ENCODE results near the gene PRRT1.
"Not testable (repeated sequence)": the region's sequence is repeated elsewhere in the genome, so short reads cannot be mapped to it uniquely, and the experiment has no call there.

Gene PRRT1

GRCh38 chr6:32117461-32117860, 34.3 kb downstream of the PRRT1 start:
- no peak for DNase-seq

GRCh38 chr6:32116674-32117073, 35.1 kb downstream of the PRRT1 start:
- no peak for DNase-seq

- no peak for DNase-seq
Measured at GRCh38 chr6:32115623-32116022, 36.1 kb downstream of the PRRT1 start.

- no peak for DNase-seq
Measured at GRCh38 chr6:32114796-32115195, 36.9 kb downstream of the PRRT1 start.

GRCh38 chr6:32113386-32114352, 38.1 kb downstream of the PRRT1 start:
- no peak for DNase-seq

GRCh38 chr6:32112431-32112980, 39.2 kb downstream of the PRRT1 start:
- no peak for DNase-seq

GRCh38 chr6:32111424-32112066, 40.2 kb downstream of the PRRT1 start:
- no peak for DNase-seq

- DNase-seq: no peak
Measured at GRCh38 chr6:32110632-32111031, 41.1 kb downstream of the PRRT1 start.

- DNase-seq: no peak
Measured at GRCh38 chr6:32109765-32110160, 42.0 kb downstream of the PRRT1 start.

GRCh38 chr6:32109114-32109764, 42.5 kb downstream of the PRRT1 start, which contains the start of gene TNXB:
TNXB (minus strand) TSS chr6:32109338; CDS start chr6:32098198, 11,140 bp downstream.
- DNase-seq: no peak

GRCh38 chr6:32108727-32109113, 43.0 kb downstream of the PRRT1 start:
- no peak for DNase-seq

- no peak for DNase-seq
Measured at GRCh38 chr6:32108094-32108627, 43.6 kb downstream of the PRRT1 start.

- DNase-seq: no peak
Measured at GRCh38 chr6:32107406-32107805, 44.3 kb downstream of the PRRT1 start.

GRCh38 chr6:32105433-32105832, 46.3 kb downstream of the PRRT1 start:
- DNase-seq: no peak

GRCh38 chr6:32102255-32102654, 49.5 kb downstream of the PRRT1 start:
- no peak for DNase-seq

- DNase-seq: not testable (repeated sequence)
Measured at GRCh38 chr6:32100251-32100650, 51.5 kb downstream of the PRRT1 start.

Measured in NCI-H1092 (cell line).